HG03060 (cell line): ENCODE data around the gene LTB.

Experiments used
- ATAC-seq: cut with Tn5 transposase; IDR thresholded peaks from one replicate; pipeline ENCODE4 v1.9.1; 2021; ENCODE audit warnings: low read depth, moderate number of reproducible peaks; ENCODE audit not compliant: unreplicated experiment

Gene LTB

GRCh38 chr6:31576897-31577578 lies 5.2 kb downstream of the LTB start:
- ATAC-seq: no peak

- ATAC-seq: no peak
Observed at GRCh38 chr6:31575952-31576685, 6.1 kb downstream of the LTB start.

DNA sequence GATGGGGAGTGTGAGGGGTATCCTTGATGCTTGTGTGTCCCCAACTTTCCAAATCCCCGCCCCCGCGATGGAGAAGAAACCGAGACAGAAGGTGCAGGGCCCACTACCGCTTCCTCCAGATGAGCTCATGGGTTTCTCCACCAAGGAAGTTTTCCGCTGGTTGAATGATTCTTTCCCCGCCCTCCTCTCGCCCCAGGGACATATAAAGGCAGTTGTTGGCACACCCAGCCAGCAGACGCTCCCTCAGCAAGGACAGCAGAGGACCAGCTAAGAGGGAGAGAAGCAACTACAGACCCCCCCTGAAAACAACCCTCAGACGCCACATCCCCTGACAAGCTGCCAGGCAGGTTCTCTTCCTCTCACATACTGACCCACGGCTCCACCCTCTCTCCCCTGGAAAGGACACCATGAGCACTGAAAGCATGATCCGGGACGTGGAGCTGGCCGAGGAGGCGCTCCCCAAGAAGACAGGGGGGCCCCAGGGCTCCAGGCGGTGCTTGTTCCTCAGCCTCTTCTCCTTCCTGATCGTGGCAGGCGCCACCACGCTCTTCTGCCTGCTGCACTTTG lies 6.8 kb downstream of the LTB start, which contains the start of gene TNF:
Gene TNF, plus strand, starts transcription at position 231 of the 567 bp plus-strand sequence. Its CDS starts 177 bp downstream, at position 408.
- no peak for ATAC-seq

DNA sequence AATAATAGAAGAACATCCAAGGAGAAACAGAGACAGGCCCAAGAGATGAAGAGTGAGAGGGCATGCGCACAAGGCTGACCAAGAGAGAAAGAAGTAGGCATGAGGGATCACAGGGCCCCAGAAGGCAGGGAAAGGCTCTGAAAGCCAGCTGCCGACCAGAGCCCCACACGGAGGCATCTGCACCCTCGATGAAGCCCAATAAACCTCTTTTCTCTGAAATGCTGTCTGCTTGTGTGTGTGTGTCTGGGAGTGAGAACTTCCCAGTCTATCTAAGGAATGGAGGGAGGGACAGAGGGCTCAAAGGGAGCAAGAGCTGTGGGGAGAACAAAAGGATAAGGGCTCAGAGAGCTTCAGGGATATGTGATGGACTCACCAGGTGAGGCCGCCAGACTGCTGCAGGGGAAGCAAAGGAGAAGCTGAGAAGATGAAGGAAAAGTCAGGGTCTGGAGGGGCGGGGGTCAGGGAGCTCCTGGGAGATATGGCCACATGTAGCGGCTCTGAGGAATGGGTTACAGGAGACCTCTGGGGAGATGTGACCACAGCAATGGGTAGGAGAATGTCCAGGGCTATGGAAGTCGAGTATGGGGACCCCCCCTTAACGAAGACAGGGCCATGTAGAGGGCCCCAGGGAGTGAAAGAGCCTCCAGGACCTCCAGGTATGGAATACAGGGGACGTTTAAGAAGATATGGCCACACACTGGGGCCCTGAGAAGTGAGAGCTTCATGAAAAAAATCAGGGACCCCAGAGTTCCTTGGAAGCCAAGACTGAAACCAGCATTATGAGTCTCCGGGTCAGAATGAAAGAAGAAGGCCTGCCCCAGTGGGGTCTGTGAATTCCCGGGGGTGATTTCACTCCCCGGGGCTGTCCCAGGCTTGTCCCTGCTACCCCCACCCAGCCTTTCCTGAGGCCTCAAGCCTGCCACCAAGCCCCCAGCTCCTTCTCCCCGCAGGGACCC lies 7.8 kb downstream of the LTB start:
- ATAC-seq: no peak

DNA sequence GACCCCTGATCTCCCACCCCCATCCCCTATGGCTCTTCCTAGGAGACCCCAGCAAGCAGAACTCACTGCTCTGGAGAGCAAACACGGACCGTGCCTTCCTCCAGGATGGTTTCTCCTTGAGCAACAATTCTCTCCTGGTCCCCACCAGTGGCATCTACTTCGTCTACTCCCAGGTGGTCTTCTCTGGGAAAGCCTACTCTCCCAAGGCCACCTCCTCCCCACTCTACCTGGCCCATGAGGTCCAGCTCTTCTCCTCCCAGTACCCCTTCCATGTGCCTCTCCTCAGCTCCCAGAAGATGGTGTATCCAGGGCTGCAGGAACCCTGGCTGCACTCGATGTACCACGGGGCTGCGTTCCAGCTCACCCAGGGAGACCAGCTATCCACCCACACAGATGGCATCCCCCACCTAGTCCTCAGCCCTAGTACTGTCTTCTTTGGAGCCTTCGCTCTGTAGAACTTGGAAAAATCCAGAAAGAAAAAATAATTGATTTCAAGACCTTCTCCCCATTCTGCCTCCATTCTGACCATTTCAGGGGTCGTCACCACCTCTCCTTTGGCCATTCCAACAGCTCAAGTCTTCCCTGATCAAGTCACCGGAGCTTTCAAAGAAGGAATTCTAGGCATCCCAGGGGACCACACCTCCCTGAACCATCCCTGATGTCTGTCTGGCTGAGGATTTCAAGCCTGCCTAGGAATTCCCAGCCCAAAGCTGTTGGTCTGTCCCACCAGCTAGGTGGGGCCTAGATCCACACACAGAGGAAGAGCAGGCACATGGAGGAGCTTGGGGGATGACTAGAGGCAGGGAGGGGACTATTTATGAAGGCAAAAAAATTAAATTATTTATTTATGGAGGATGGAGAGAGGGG lies 8.8 kb downstream of the LTB start:
- no peak for ATAC-seq

GRCh38 chr6:31572041-31572911 lies 9.9 kb downstream of the LTB start, which contains the start of gene LTA:
Gene LTA, plus strand, starts transcription at chr6:31572289. Its CDS starts 454 bp downstream, at chr6:31572743.
- ATAC-seq: no peak

GRCh38 chr6:31569861-31570536 lies 12.2 kb downstream of the LTB start:
- no peak for ATAC-seq

GRCh38 chr6:31568537-31568961 lies 13.7 kb downstream of the LTB start:
- ATAC-seq: peak; percentile 62

GRCh38 chr6:31567531-31568370 lies 14.5 kb downstream of the LTB start:
- no peak for ATAC-seq

DNA sequence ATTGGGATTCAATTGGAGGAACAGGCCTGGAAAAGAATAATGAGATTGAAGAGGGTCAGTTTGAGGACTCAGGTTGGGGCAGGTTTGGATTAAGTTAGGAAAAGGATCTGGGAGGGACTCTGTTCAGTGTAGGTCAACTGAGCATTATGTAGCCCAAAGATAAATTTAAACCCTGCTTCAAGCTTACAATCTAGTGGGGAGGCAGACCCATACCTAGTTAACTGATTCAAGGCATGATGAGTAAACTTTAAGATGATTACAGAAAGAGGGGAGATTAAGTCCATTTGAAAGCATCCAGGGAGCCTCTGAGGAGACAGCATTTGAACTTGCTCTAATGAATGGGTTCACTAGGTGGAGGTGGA lies 21.5 kb downstream of the LTB start:
- ATAC-seq: no peak

- peak; percentile 49 for ATAC-seq
Observed at GRCh38 chr6:31559958-31560696, 22.1 kb downstream of the LTB start.

DNA sequence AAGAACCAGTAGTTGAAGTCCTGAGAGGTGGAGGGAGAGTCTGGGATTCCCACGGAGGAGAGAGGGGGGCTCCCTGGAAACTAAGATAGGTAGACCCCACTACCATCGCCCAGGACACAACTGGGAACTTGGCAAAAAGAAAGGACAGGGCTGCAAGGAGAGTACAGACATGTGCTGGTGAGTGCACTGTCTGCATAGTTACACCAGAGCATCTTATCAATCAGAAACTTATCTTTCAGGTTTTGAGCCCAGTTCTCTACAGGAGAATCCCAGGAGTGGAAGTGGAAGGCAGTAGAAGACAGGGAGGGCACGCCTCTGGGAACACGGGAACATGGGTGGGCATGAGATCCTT lies 22.6 kb downstream of the LTB start:
- no peak for ATAC-seq

GRCh38 chr6:31558631-31559500 lies 23.4 kb downstream of the LTB start:
- ATAC-seq: no peak

- no peak for ATAC-seq
Observed at GRCh38 chr6:31558318-31558625, 24.0 kb downstream of the LTB start.

- no peak for ATAC-seq
Observed at GRCh38 chr6:31557443-31558317, 24.5 kb downstream of the LTB start.
